HUES64 (cell line): Measurements from ENCODE around the gene KCNG2.

Experiments used
- H3K27ac ChIP-seq: 2 replicates; pipeline ENCODE4 v1.7.0; 2013; ENCODE audit warnings: low read depth, low read length, inconsistent platforms
- H3K27me3 ChIP-seq: 2 replicates; pipeline ENCODE4 v1.6.1; 2013; ENCODE audit warnings: mild to moderate bottlenecking, low read length; ENCODE audit not compliant: insufficient read depth
- H3K36me3 ChIP-seq: 2 replicates; pipeline ENCODE4 v1.6.1; 2013; ENCODE audit warnings: mild to moderate bottlenecking, low read length; ENCODE audit not compliant: insufficient read depth
- H3K4me1 ChIP-seq: 2 replicates; pipeline ENCODE4 v1.6.1; 2013; ENCODE audit warnings: mild to moderate bottlenecking, low read length, moderate library complexity; ENCODE audit not compliant: insufficient read depth
- H3K4me3 ChIP-seq: 2 replicates; pipeline ENCODE4 v1.5.1; 2013; ENCODE audit warnings: mild to moderate bottlenecking, low read length, moderate library complexity
- H3K9ac ChIP-seq: 2 replicates; pipeline ENCODE4 v1.6.1; 2013; ENCODE audit warnings: mild to moderate bottlenecking, low read depth, low read length
- H3K9me3 ChIP-seq: 2 replicates; pipeline ENCODE4 v1.6.1; 2013; ENCODE audit warnings: low read depth, low read length; ENCODE audit not compliant: insufficient read depth
- WGBS: fragments of 150-250, 120-280 bp; methylation state at CpG from one replicate; pipeline ENCODE4 v1.1.7; 2013; ENCODE audit warnings: missing lambda C conversion rate; 5-methylcytosine and 5-hydroxymethylcytosine counted together

KCNG2 gene

GRCh38 chr18:79878741-79879378 lies 81.1 kb downstream of the KCNG2 start:
- Histone ChIP-seq H3K4me1 (no peaks in the 10 kb centered on the region), H3K4me3 (no peak overlapping the region), H3K27ac (no peak overlapping the region), H3K27me3 (no peaks in the 10 kb centered on the region), H3K36me3 (no peaks in the 10 kb centered on the region), H3K9ac (no peak overlapping the region), H3K9me3 (no peaks in the 10 kb centered on the region)
- WGBS = 88% methylated on average over 20 of the region's 20 CpGs

GRCh38 chr18:79879566-79879965 lies 81.8 kb downstream of the KCNG2 start:
- H3K4me1 ChIP-seq = no peaks in the 10 kb centered on the region
- no peaks in the 10 kb centered on the region for H3K36me3 ChIP-seq
- H3K9me3 ChIP-seq = no peaks in the 10 kb centered on the region
- H3K27ac ChIP-seq = no peak overlapping the region
- WGBS = 93% methylated on average over 12 of the region's 12 CpGs
- H3K4me3 ChIP-seq = no peak overlapping the region
- no peak overlapping the region for H3K9ac ChIP-seq
- H3K27me3 ChIP-seq = no peaks in the 10 kb centered on the region

- no peak overlapping the region for H3K27ac ChIP-seq
- H3K4me1 ChIP-seq = no peaks in the 10 kb centered on the region
- H3K36me3 ChIP-seq = no peaks in the 10 kb centered on the region
- H3K4me3 ChIP-seq = no peak overlapping the region
- 94% methylated on average over 10 of the region's 11 CpGs for WGBS
- H3K9me3 ChIP-seq = no peaks in the 10 kb centered on the region
- H3K9ac ChIP-seq = no peak overlapping the region
- no peaks in the 10 kb centered on the region for H3K27me3 ChIP-seq
These were observed 84.0 kb downstream of the KCNG2 start for GRCh38 chr18:79881695-79882094.

GRCh38 chr18:79882522-79883241 lies 84.9 kb downstream of the KCNG2 start:
- no peaks in the 10 kb centered on the region for H3K9me3 ChIP-seq
- H3K4me1 ChIP-seq = no peaks in the 10 kb centered on the region
- no peaks in the 10 kb centered on the region for H3K27me3 ChIP-seq
- no peaks in the 10 kb centered on the region for H3K36me3 ChIP-seq
- 96% methylated on average over 68 of the region's 68 CpGs for WGBS
- no peak overlapping the region for H3K4me3 ChIP-seq
- no peak overlapping the region for H3K9ac ChIP-seq
- H3K27ac ChIP-seq = no peak overlapping the region

GRCh38 chr18:79883461-79884293 lies 85.9 kb downstream of the KCNG2 start:
- H3K4me1 ChIP-seq = no peaks in the 10 kb centered on the region
- WGBS = 93% methylated on average over 31 of the region's 31 CpGs
- no peak overlapping the region for H3K9ac ChIP-seq
- H3K27ac ChIP-seq = no peak overlapping the region
- H3K9me3 ChIP-seq = no peaks in the 10 kb centered on the region
- no peaks in the 10 kb centered on the region for H3K27me3 ChIP-seq
- no peaks in the 10 kb centered on the region for H3K36me3 ChIP-seq
- no peak overlapping the region for H3K4me3 ChIP-seq

- H3K9ac ChIP-seq = no peak overlapping the region
These were observed 86.7 kb downstream of the KCNG2 start for GRCh38 chr18:79884294-79884962.

GRCh38 chr18:79884963-79885728 lies 87.4 kb downstream of the KCNG2 start:
- H3K27me3 ChIP-seq = no peaks in the 10 kb centered on the region
- no peak overlapping the region for H3K4me3 ChIP-seq
- H3K9ac ChIP-seq = no peak overlapping the region
- H3K36me3 ChIP-seq = no peaks in the 10 kb centered on the region
- H3K9me3 ChIP-seq = peaks cover 10% of the 10 kb centered on the region
- H3K4me1 ChIP-seq = no peaks in the 10 kb centered on the region
- 93% methylated on average over 25 of the region's 25 CpGs for WGBS
- H3K27ac ChIP-seq = no peak overlapping the region

More at GRCh38 chr18:79884294-79884962, 86.7 kb downstream of the KCNG2 start:
- Histone ChIP-seq H3K27me3 (no peaks in the 10 kb centered on the region), H3K9me3 (peaks cover 3% of the 10 kb centered on the region; the same call in 1 of the 2 replicates), H3K36me3 (no peaks in the 10 kb centered on the region), H3K4me3 (no peak overlapping the region), H3K4me1 (no peaks in the 10 kb centered on the region), H3K27ac (no peak overlapping the region)
- WGBS = 92% methylated on average over 29 of the region's 29 CpGs

GRCh38 chr18:79887181-79888000 lies 89.7 kb downstream of the KCNG2 start:
- WGBS = 92% methylated on average over 30 of the region's 30 CpGs

GRCh38 chr18:79888016-79888415 lies 90.3 kb downstream of the KCNG2 start:
- peaks cover 34% of the 10 kb centered on the region for H3K9me3 ChIP-seq
- H3K9ac ChIP-seq = no peak overlapping the region
- no peaks in the 10 kb centered on the region for H3K4me1 ChIP-seq
- no peak overlapping the region for H3K4me3 ChIP-seq
- no peaks in the 10 kb centered on the region for H3K27me3 ChIP-seq
- 95% methylated on average over 12 of the region's 16 CpGs for WGBS
- no peaks in the 10 kb centered on the region for H3K36me3 ChIP-seq
- no peak overlapping the region for H3K27ac ChIP-seq

More at GRCh38 chr18:79887181-79888000, 89.7 kb downstream of the KCNG2 start:
- no peak overlapping the region for H3K9ac ChIP-seq
- no peaks in the 10 kb centered on the region for H3K27me3 ChIP-seq
- H3K9me3 ChIP-seq = peaks cover 28% of the 10 kb centered on the region
- no peak overlapping the region for H3K4me3 ChIP-seq
- H3K4me1 ChIP-seq = no peaks in the 10 kb centered on the region
- H3K27ac ChIP-seq = no peak overlapping the region
- H3K36me3 ChIP-seq = no peaks in the 10 kb centered on the region

- H3K27ac ChIP-seq = no peak overlapping the region
- H3K27me3 ChIP-seq = no peaks in the 10 kb centered on the region
- 91% methylated on average over 14 of the region's 14 CpGs for WGBS
- peaks cover 49% of the 10 kb centered on the region for H3K9me3 ChIP-seq
- H3K4me1 ChIP-seq = no peaks in the 10 kb centered on the region
- H3K36me3 ChIP-seq = no peaks in the 10 kb centered on the region
- H3K9ac ChIP-seq = no peak overlapping the region
- H3K4me3 ChIP-seq = no peak overlapping the region
These were observed 91.8 kb downstream of the KCNG2 start for GRCh38 chr18:79889569-79889968.
